ENCODE data around the gene MXD4.

DNA sequence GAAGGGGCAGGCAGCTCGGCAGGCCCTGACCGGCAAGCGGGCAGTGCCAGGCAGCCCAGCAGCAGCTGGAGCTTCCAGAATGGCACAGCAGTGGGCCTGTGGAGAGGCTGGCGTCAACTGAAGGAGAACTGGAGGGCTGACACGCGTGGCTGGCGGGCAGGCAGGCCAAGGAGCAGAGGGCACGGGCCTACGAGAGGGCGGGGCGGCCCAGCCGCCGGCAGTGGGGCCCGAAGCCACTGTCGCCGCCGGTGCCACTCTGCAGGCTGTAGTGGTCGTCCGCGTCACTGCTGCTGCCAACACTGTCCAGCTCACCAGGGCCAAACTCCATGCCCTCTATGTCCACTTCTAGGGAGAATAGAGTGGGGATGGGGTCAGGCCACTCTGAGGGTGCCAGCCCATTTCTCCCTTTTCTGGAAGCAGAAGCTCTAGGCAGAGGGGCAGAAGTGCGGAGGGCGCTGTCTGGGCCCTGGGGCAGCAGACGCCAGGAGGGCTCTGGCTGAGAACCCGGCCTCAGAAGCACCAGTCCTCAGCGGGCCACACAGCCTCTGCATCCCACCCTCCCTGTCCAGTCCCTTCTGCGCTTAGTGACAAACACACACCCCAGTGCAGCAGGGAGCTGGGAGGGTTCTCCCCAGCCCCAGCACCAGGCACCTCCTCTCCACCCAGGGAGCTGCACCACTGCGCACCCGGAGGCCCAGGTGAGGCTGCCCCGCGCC is 11.4 kb downstream of the MXD4 start:
- TF ChIP-seq, protein P1, sequence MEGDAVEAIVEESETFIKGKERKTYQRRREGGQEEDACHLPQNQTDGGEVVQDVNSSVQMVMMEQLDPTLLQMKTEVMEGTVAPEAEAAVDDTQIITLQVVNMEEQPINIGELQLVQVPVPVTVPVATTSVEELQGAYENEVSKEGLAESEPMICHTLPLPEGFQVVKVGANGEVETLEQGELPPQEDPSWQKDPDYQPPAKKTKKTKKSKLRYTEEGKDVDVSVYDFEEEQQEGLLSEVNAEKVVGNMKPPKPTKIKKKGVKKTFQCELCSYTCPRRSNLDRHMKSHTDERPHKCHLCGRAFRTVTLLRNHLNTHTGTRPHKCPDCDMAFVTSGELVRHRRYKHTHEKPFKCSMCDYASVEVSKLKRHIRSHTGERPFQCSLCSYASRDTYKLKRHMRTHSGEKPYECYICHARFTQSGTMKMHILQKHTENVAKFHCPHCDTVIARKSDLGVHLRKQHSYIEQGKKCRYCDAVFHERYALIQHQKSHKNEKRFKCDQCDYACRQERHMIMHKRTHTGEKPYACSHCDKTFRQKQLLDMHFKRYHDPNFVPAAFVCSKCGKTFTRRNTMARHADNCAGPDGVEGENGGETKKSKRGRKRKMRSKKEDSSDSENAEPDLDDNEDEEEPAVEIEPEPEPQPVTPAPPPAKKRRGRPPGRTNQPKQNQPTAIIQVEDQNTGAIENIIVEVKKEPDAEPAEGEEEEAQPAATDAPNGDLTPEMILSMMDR (IDR thresholded peaks at IDR 0.05; ENCODE audit: low read length) = no peak
- TF ChIP-seq EZH2phosphoT487 (IDR thresholded peaks at IDR 0.05; ENCODE audit: low read length) = no peak

Data from MM.1S (cell line).